Occipital lobe (tissue), 2 donors: ENCODE results near the gene HOMER3. TPM values are rescaled to one million over a fixed set of nuclear protein-coding genes. Genes with fewer than 3 reads are reported as not detected.

ENCODE experiments used
- DNase-seq: peaks from one replicate; lab custom pipeline; 2025; lab: John Stamatoyannopoulos, UW
- total RNA-seq: library from RNA; depleted of rRNA; stranded (reverse); fragments of >200 nt; gene quantifications from one replicate; pipeline ENCODE4 v1.2.3, GENCODE V29; 2014

Gene HOMER3
- total RNA-seq: 12.8 TPM

- peak; percentile 45 for DNase-seq
These were observed at the start of gene HOMER3 for GRCh38 chr19:18940769-18941627. TSS of gene HOMER3 (minus strand) at chr19:18941217. CDS start at chr19:18938982, 2,235 bp downstream.

GRCh38 chr19:18990128-18990708 is 49.2 kb upstream of the HOMER3 start:
- no peak for DNase-seq

DNA sequence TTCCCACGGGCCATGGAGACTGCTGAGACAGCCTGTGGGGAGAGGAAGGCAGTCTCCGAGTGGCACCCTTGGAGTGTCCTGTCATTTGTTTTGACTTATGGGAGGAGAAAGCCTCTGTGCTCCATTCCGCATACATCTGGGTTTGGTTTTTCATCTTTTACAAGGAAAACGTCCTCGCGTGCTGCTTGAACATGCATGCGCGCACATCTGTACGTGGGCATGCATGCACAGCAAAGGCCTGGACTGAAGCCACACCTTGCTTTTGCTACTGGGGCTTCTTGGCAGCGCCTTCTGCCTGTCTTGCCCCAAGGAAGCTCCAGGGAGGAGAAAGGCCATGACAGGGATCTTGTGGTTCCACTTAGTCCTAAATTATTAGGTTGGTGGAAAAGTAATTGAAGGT is 48.3 kb upstream of the HOMER3 start:
- no peak for DNase-seq

DNA sequence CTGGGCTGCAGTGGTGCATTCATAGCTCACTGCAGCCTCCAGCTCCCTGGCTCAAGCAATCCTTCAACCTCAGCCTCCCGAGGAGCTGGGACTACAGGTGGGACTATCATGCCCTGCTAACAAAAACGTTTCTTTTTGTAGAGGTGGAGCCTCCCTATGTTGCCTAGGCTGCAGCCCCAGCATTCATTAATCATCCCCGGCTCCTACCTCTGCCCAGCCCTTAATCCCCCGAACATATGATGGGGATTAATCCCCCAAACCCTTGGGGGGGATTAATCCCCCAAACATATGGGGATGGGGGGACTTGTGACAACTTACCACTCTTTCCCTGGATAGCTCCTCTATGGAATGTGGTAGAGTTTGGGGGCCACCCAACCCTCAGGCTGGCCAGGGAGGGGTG is 46.4 kb upstream of the HOMER3 start:
- DNase-seq: no peak

GRCh38 chr19:18985257-18985656 is 44.2 kb upstream of the HOMER3 start:
- DNase-seq: no peak

DNA sequence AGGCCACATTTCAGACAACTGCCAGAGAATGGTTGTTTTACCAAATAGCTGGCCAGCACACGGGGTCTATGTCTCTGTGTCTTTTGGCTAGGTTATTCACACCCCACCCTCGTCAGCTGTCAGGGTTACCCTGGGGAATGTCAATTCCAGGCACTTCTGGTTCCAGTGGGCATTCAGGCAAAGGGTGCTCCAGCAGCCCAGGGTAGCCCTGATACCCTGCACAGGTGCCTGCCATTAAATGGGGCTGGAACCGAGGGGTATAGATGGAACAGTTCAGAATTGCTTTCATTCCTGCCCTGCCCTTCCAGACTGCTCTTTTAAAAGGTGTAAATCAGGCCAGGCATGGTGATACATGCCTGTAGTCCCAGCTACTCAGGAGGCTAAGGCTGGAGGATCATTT is 43.2 kb upstream of the HOMER3 start:
- no peak for DNase-seq

DNA sequence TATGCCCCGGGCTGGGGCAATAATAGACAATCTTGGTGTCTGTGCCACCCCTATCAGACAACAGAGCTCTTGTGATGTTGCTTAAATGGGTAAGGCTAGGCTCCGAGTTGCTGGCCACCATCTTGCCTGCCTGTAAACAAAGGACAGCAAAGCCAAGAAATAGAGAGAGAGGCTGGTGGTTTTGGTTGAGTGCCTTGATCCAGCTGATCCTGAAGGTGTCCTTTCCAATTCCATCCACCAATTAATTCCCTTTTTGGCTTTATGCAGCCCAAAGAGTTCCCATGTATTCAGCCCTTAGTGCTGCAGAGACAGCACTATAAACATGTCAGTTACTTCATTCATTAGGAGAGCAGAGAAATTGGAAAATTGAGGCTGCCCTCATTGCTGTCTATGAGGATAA is 41.7 kb upstream of the HOMER3 start:
- no peak for DNase-seq

GRCh38 chr19:18980432-18981020 is 39.5 kb upstream of the HOMER3 start:
- DNase-seq: no peak

- DNase-seq: no peak
These were observed 37.6 kb upstream of the HOMER3 start for GRCh38 chr19:18978616-18979015.

DNA sequence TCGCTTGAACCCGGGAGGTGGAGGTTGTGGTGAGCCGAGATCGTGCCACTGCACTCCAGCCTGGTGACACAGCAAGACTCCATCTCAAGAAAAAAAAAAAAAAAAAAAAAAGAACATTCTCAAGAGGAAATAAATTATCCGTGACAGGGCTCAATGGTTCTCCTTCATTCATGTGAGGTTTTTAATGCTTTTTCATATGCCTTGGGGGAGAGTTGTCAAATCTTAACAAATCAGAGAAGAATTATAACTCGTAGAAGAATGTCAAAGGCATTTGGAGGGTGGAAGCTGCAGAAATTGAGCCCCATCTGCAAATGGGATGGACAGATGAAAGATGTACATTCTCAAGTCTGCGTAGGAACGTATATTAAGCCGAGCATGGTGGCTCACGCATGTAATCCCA is 34.9 kb upstream of the HOMER3 start:
- DNase-seq: no peak

DNA sequence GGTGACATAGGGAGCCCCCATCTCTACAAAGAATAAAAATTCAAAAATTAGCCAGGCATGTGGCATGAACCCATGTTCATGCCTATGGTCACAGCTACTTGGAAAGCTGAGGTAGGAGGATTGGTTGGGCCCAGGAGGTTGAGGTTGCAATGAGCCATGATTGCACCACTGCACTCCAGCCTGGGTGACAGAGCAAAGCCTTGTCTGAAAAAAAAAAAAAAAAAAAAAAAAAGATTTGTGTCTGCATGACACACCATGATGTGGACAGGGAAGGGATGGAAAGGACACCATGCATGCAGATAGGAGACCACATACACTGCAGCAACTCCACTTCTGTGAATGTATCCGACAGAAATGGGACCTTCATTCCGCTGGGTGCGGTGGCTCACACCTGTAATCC is 34.0 kb upstream of the HOMER3 start:
- no peak for DNase-seq

DNA sequence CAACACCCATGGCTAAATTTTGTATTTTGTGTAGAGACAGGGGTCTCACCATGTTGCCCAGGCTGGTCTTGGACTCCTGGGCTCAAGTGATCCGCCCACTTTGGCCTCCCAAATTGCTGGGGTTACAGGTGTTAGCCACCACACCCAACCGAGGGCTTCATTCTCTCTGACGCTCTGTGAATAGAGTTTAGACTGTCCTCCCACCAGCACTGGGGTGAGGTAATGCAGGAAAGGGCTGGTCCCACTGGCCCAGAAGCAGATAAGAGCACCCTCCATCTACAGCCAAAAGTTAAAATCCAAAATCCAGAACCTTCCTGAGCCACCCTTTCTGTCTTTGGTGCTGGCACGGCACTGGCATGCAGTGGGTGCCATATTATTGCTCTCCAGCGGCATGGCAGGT is 31.8 kb upstream of the HOMER3 start:
- no peak for DNase-seq

- no peak for DNase-seq
These were observed 31.3 kb upstream of the HOMER3 start for GRCh38 chr19:18972301-18972811.

GRCh38 chr19:18969931-18970659 is 29.1 kb upstream of the HOMER3 start:
- no peak for DNase-seq

DNA sequence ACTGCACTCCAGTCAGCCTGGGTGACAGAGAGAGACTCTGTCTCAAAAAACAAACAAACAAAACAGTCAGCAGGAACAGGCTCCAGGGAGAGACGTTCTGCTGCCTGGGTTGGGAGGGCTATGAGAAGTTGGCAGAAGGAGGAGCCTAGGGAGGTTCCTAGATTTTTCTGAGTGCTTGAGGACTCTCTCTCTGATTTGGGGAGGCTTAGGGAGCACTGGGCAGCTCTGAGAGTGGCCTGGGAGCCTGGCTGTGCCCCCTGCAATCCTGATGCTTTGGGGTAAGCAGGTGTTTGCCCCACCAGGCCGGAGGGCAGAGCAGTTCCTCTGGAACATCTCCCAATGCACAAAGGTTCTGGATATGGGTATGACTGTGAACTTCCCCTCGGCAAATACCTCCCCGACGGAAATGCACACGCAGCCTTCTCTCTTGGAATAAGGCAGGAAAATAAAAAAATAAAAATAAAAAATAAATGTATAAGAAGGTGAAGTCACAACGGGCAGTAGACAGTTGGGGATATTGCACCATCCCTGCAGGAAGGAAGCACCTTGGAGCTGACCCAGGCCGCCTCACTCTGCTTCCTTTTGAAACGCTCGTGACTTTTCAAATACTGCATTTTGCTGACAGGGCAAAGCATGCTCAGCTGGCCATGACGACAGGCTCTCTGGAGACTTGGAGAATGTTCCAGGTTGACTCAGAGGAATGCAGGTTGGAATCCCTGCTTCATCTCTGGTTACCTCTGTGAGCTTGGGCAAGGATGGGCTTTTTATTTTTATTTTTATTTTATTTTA is 26.5 kb upstream of the HOMER3 start:
- no peak for DNase-seq

- DNase-seq: no peak
These were observed 25.3 kb upstream of the HOMER3 start for GRCh38 chr19:18966307-18966706.

GRCh38 chr19:18964121-18964520 is 23.1 kb upstream of the HOMER3 start:
- no peak for DNase-seq

GRCh38 chr19:18961767-18962620 is 21.0 kb upstream of the HOMER3 start:
- DNase-seq: no peak

DNA sequence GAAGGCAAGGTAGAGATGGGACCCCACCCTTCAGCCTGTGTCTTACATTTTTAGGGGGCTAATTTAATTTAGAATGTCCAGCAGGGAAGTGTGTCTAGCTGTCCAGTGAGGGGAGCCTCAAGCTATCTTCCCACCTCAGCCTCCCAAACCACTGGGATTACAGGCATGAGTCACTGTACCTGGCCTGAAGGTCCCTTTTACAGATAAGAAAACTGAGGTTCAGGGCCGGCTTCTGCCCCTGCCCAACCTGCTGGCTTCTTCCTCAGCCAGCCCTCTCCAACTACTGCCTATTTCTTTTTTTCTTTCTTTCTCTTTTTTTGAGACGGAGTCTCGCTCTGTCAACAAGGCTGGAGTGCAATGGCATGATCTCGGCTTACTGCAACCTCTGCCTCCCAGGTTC is 19.4 kb upstream of the HOMER3 start:
- no peak for DNase-seq

DNA sequence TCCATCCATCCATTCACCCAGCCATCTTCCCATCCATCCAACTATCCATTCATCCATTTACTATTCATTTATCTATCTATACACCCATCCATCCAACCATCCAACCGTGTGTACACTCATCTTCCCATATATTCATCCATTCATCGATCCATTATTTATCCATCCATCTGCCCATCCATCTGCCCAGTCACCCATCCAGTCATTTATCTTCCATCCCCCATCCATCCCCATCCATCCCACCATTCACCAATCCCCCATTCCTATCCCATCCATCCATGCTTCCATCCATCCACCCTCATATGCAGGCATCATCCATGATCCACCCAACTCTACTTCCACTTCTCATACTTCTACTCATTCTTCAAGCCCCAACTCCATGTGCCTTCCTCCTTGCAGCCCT is 14.0 kb upstream of the HOMER3 start:
- DNase-seq: no peak
